ENCODE measurements around the gene LCLAT1.
"Not testable (repeated sequence)": the region's sequence is repeated elsewhere in the genome, so short reads cannot be mapped to it uniquely, and the experiment has no call there.

LCLAT1 gene

GRCh38 chr2:30643013-30643412 lies 196.0 kb downstream of the LCLAT1 start:
- not testable (repeated sequence) for H3K4me1 ChIP-seq (ENCODE audit: control insufficient read depth in 2 of 2, insufficient read depth in 2 of 2, low read length in 2 of 2); H3K9me3 ChIP-seq (ENCODE audit: control insufficient read depth in 2 of 2, low read length in 2 of 2); H3K9ac ChIP-seq (ENCODE audit: low read depth in 1 of 2, low read length in 2 of 2); H3K4me3 ChIP-seq (ENCODE audit: low read length in 2 of 2); H3K27me3 ChIP-seq (ENCODE audit: control insufficient read depth in 2 of 2, insufficient read depth in 2 of 2, low read length in 2 of 2); H3K27ac ChIP-seq (ENCODE audit: low read depth in 2 of 2, low read length in 2 of 2)
- peaks cover 5 to 13% of the 10 kb centered on the region in 2 donors for H3K36me3 ChIP-seq (ENCODE audit: control insufficient read depth in 2 of 2, insufficient read depth in 2 of 2, low read length in 2 of 2)

GRCh38 chr2:30643674-30644073 lies 196.6 kb downstream of the LCLAT1 start:
- Histone ChIP-seq H3K9ac (ENCODE audit: low read depth in 1 of 2, low read length in 2 of 2) (no peak overlapping the region), H3K27ac (ENCODE audit: low read depth in 2 of 2, low read length in 2 of 2) (no peak overlapping the region), H3K36me3 (ENCODE audit: control insufficient read depth in 2 of 2, insufficient read depth in 2 of 2, low read length in 2 of 2) (peaks cover 5 to 11% of the 10 kb centered on the region in 2 donors), H3K4me1 (ENCODE audit: control insufficient read depth in 2 of 2, insufficient read depth in 2 of 2, low read length in 2 of 2) (no peaks in the 10 kb centered on the region), H3K27me3 (ENCODE audit: control insufficient read depth in 2 of 2, insufficient read depth in 2 of 2, low read length in 2 of 2) (no peaks in the 10 kb centered on the region), H3K9me3 (ENCODE audit: control insufficient read depth in 2 of 2, low read length in 2 of 2) (no peaks in the 10 kb centered on the region), H3K4me3 (ENCODE audit: low read length in 2 of 2) (no peak overlapping the region)

- H3K4me3 ChIP-seq (ENCODE audit: low read length in 2 of 2) = no peak overlapping the region
- H3K9me3 ChIP-seq (ENCODE audit: control insufficient read depth in 2 of 2, low read length in 2 of 2) = no peaks in the 10 kb centered on the region
- H3K27me3 ChIP-seq (ENCODE audit: control insufficient read depth in 2 of 2, insufficient read depth in 2 of 2, low read length in 2 of 2) = no peaks in the 10 kb centered on the region
- no peak overlapping the region for H3K9ac ChIP-seq (ENCODE audit: low read depth in 1 of 2, low read length in 2 of 2)
- H3K27ac ChIP-seq (ENCODE audit: low read depth in 2 of 2, low read length in 2 of 2) = no peak overlapping the region
- peaks cover 2 to 8% of the 10 kb centered on the region in 2 donors for H3K36me3 ChIP-seq (ENCODE audit: control insufficient read depth in 2 of 2, insufficient read depth in 2 of 2, low read length in 2 of 2)
- no peaks in the 10 kb centered on the region for H3K4me1 ChIP-seq (ENCODE audit: control insufficient read depth in 2 of 2, insufficient read depth in 2 of 2, low read length in 2 of 2)
Observed at GRCh38 chr2:30645081-30645744, 198.2 kb downstream of the LCLAT1 start.

GRCh38 chr2:30645745-30646119 lies 198.7 kb downstream of the LCLAT1 start:
- H3K36me3 ChIP-seq (ENCODE audit: control insufficient read depth in 2 of 2, insufficient read depth in 2 of 2, low read length in 2 of 2) = peaks cover 0 to 3% of the 10 kb centered on the region in 2 donors
- H3K27ac ChIP-seq (ENCODE audit: low read depth in 2 of 2, low read length in 2 of 2) = no peak overlapping the region

GRCh38 chr2:30647752-30648457 lies 200.9 kb downstream of the LCLAT1 start:
- Histone ChIP-seq H3K27ac (ENCODE audit: low read depth in 2 of 2, low read length in 2 of 2) (no peak overlapping the region), H3K4me3 (ENCODE audit: low read length in 2 of 2) (no peak overlapping the region), H3K36me3 (ENCODE audit: control insufficient read depth in 2 of 2, insufficient read depth in 2 of 2, low read length in 2 of 2) (no peaks in the 10 kb centered on the region), H3K9ac (ENCODE audit: low read depth in 1 of 2, low read length in 2 of 2) (no peak overlapping the region), H3K4me1 (ENCODE audit: control insufficient read depth in 2 of 2, insufficient read depth in 2 of 2, low read length in 2 of 2) (no peaks in the 10 kb centered on the region), H3K27me3 (ENCODE audit: control insufficient read depth in 2 of 2, insufficient read depth in 2 of 2, low read length in 2 of 2) (no peaks in the 10 kb centered on the region), H3K9me3 (ENCODE audit: control insufficient read depth in 2 of 2, low read length in 2 of 2) (no peaks in the 10 kb centered on the region)

More at GRCh38 chr2:30645745-30646119, 198.7 kb downstream of the LCLAT1 start:
- Histone ChIP-seq H3K4me1 (ENCODE audit: control insufficient read depth in 2 of 2, insufficient read depth in 2 of 2, low read length in 2 of 2) (no peaks in the 10 kb centered on the region), H3K27me3 (ENCODE audit: control insufficient read depth in 2 of 2, insufficient read depth in 2 of 2, low read length in 2 of 2) (no peaks in the 10 kb centered on the region), H3K9me3 (ENCODE audit: control insufficient read depth in 2 of 2, low read length in 2 of 2) (no peaks in the 10 kb centered on the region), H3K9ac (ENCODE audit: low read depth in 1 of 2, low read length in 2 of 2) (no peak overlapping the region), H3K4me3 (ENCODE audit: low read length in 2 of 2) (no peak overlapping the region)

- Histone ChIP-seq H3K9ac (ENCODE audit: low read depth in 1 of 2, low read length in 2 of 2) (no peak overlapping the region), H3K27ac (ENCODE audit: low read depth in 2 of 2, low read length in 2 of 2) (no peak overlapping the region), H3K27me3 (ENCODE audit: control insufficient read depth in 2 of 2, insufficient read depth in 2 of 2, low read length in 2 of 2) (no peaks in the 10 kb centered on the region)
Observed at GRCh38 chr2:30649278-30649677, 202.2 kb downstream of the LCLAT1 start.

GRCh38 chr2:30649828-30650227 lies 202.8 kb downstream of the LCLAT1 start:
- Histone ChIP-seq H3K36me3 (ENCODE audit: control insufficient read depth in 2 of 2, insufficient read depth in 2 of 2, low read length in 2 of 2) (no peaks in the 10 kb centered on the region), H3K4me3 (ENCODE audit: low read length in 2 of 2) (no peak overlapping the region), H3K9ac (ENCODE audit: low read depth in 1 of 2, low read length in 2 of 2) (no peak overlapping the region), H3K27ac (ENCODE audit: low read depth in 2 of 2, low read length in 2 of 2) (no peak overlapping the region), H3K9me3 (ENCODE audit: control insufficient read depth in 2 of 2, low read length in 2 of 2) (no peaks in the 10 kb centered on the region), H3K4me1 (ENCODE audit: control insufficient read depth in 2 of 2, insufficient read depth in 2 of 2, low read length in 2 of 2) (no peaks in the 10 kb centered on the region), H3K27me3 (ENCODE audit: control insufficient read depth in 2 of 2, insufficient read depth in 2 of 2, low read length in 2 of 2) (no peaks in the 10 kb centered on the region)

More at GRCh38 chr2:30649278-30649677, 202.2 kb downstream of the LCLAT1 start:
- no peak overlapping the region for H3K4me3 ChIP-seq (ENCODE audit: low read length in 2 of 2)
- no peaks in the 10 kb centered on the region for H3K36me3 ChIP-seq (ENCODE audit: control insufficient read depth in 2 of 2, insufficient read depth in 2 of 2, low read length in 2 of 2)
- no peaks in the 10 kb centered on the region for H3K9me3 ChIP-seq (ENCODE audit: control insufficient read depth in 2 of 2, low read length in 2 of 2)
- no peaks in the 10 kb centered on the region for H3K4me1 ChIP-seq (ENCODE audit: control insufficient read depth in 2 of 2, insufficient read depth in 2 of 2, low read length in 2 of 2)

- H3K9me3 ChIP-seq (ENCODE audit: control insufficient read depth in 2 of 2, low read length in 2 of 2) = no peaks in the 10 kb centered on the region
- H3K27ac ChIP-seq (ENCODE audit: low read depth in 2 of 2, low read length in 2 of 2) = no peak overlapping the region
Observed at GRCh38 chr2:30652271-30652915, 205.3 kb downstream of the LCLAT1 start.

GRCh38 chr2:30653847-30654246 lies 206.8 kb downstream of the LCLAT1 start:
- Histone ChIP-seq H3K36me3 (ENCODE audit: control insufficient read depth in 2 of 2, insufficient read depth in 2 of 2, low read length in 2 of 2) (no peaks in the 10 kb centered on the region), H3K9ac (ENCODE audit: low read depth in 1 of 2, low read length in 2 of 2) (no peak overlapping the region), H3K27ac (ENCODE audit: low read depth in 2 of 2, low read length in 2 of 2) (no peak overlapping the region)

More at GRCh38 chr2:30652271-30652915, 205.3 kb downstream of the LCLAT1 start:
- Histone ChIP-seq H3K36me3 (ENCODE audit: control insufficient read depth in 2 of 2, insufficient read depth in 2 of 2, low read length in 2 of 2) (no peaks in the 10 kb centered on the region), H3K4me1 (ENCODE audit: control insufficient read depth in 2 of 2, insufficient read depth in 2 of 2, low read length in 2 of 2) (no peaks in the 10 kb centered on the region), H3K27me3 (ENCODE audit: control insufficient read depth in 2 of 2, insufficient read depth in 2 of 2, low read length in 2 of 2) (no peaks in the 10 kb centered on the region), H3K4me3 (ENCODE audit: low read length in 2 of 2) (no peak overlapping the region), H3K9ac (ENCODE audit: low read depth in 1 of 2, low read length in 2 of 2) (no peak overlapping the region)

GRCh38 chr2:30654404-30654803 lies 207.4 kb downstream of the LCLAT1 start:
- no peak overlapping the region for H3K9ac ChIP-seq (ENCODE audit: low read depth in 1 of 2, low read length in 2 of 2)
- no peak overlapping the region for H3K27ac ChIP-seq (ENCODE audit: low read depth in 2 of 2, low read length in 2 of 2)
- H3K4me3 ChIP-seq (ENCODE audit: low read length in 2 of 2) = no peak overlapping the region
- H3K4me1 ChIP-seq (ENCODE audit: control insufficient read depth in 2 of 2, insufficient read depth in 2 of 2, low read length in 2 of 2) = no peaks in the 10 kb centered on the region
- no peaks in the 10 kb centered on the region for H3K9me3 ChIP-seq (ENCODE audit: control insufficient read depth in 2 of 2, low read length in 2 of 2)
- no peaks in the 10 kb centered on the region for H3K36me3 ChIP-seq (ENCODE audit: control insufficient read depth in 2 of 2, insufficient read depth in 2 of 2, low read length in 2 of 2)
- no peaks in the 10 kb centered on the region for H3K27me3 ChIP-seq (ENCODE audit: control insufficient read depth in 2 of 2, insufficient read depth in 2 of 2, low read length in 2 of 2)

More at GRCh38 chr2:30653847-30654246, 206.8 kb downstream of the LCLAT1 start:
- Histone ChIP-seq H3K27me3 (ENCODE audit: control insufficient read depth in 2 of 2, insufficient read depth in 2 of 2, low read length in 2 of 2) (no peaks in the 10 kb centered on the region), H3K4me1 (ENCODE audit: control insufficient read depth in 2 of 2, insufficient read depth in 2 of 2, low read length in 2 of 2) (no peaks in the 10 kb centered on the region), H3K9me3 (ENCODE audit: control insufficient read depth in 2 of 2, low read length in 2 of 2) (no peaks in the 10 kb centered on the region), H3K4me3 (ENCODE audit: low read length in 2 of 2) (no peak overlapping the region)
